Epidermal melanocyte (primary cell): Measurements from ENCODE around the gene NYAP1.

Experiments
- DNase-seq: peaks from one replicate; pipeline ENCODE4 v3.0.0; 2011; ENCODE audit warnings: low spot score; ENCODE audit not compliant: insufficient read length

The NYAP1 gene

DNA sequence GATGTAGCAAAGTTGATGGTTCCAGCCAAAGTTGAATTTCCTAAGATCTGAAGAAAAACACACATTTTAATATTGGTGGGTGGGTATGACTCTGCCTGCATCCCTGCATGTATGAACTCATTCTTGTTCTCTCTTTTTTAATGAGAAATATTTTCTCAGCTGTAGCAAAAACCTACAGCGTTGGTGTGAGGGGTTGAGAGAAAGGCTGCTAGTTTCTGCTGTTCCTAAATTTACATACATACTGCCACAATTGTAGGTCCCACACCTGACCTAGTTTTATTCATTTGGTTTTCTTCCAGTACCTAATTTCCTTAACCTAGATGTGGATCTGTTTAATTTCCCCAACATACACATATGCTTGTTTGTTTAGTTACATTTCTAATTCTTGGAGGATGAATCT is 59.9 kb downstream of the NYAP1 start:
- no peak for DNase-seq

DNA sequence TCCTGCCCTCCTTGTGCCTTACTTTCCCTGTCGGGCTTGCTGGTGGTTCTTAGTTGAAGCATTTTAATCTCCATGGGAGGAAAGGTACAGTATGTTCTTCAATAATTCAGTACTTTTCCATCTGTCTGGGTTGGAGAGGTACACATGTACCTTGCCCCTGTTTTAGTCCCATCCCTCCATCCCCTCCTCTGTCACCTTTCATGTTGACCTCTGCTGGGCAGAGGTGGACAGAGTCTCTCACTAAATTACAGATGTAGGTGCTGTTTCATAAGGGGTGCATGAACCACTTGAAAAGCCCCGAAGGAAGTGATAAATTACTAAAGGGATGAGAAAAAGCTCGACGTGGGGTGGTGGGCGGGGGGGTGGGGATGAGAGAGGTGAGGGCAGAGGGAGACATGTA is 60.7 kb downstream of the NYAP1 start:
- DNase-seq: no peak
